HG03342 (cell line): Measurements from ENCODE around the gene MLST8.
A peak's percentile ranks its signal among the peaks of the same experiment; 100 is the strongest.

Source experiments
- ATAC-seq: cut with Tn5 transposase; IDR thresholded peaks from one replicate; pipeline ENCODE4 v1.9.1; 2021; ENCODE audit warnings: mild to moderate bottlenecking, moderate library complexity; ENCODE audit not compliant: unreplicated experiment

MLST8 gene

GRCh38 chr16:2208308-2208707 lies 3.1 kb downstream of the MLST8 start:
- ATAC-seq = no peak

- ATAC-seq = no peak
Measured at GRCh38 chr16:2208772-2209171, 3.5 kb downstream of the MLST8 start.

- ATAC-seq = no peak
Measured at GRCh38 chr16:2209258-2210008, 4.2 kb downstream of the MLST8 start.

GRCh38 chr16:2210009-2210332 lies 4.7 kb downstream of the MLST8 start:
- ATAC-seq = no peak

- ATAC-seq = no peak
Measured at GRCh38 chr16:2210386-2211365, 5.4 kb downstream of the MLST8 start, which contains the start of gene BRICD5. Gene BRICD5 (minus strand): TSS chr16:2210863. CDS start chr16:2210833, 30 bp downstream.

- no peak for ATAC-seq
Measured at GRCh38 chr16:2211923-2212347, 6.7 kb downstream of the MLST8 start.

GRCh38 chr16:2212362-2213324 lies 7.4 kb downstream of the MLST8 start:
- ATAC-seq = no peak

- peak; percentile 3 for ATAC-seq
Measured at GRCh38 chr16:2213817-2214718, 8.8 kb downstream of the MLST8 start.

GRCh38 chr16:2214719-2214968 lies 9.4 kb downstream of the MLST8 start, which contains the start of gene PGP:
Gene PGP (minus strand): TSS chr16:2214840. CDS start chr16:2214777, 63 bp downstream.
- ATAC-seq = peak; percentile 84

- no peak for ATAC-seq
Measured at GRCh38 chr16:2216330-2216729, 11.1 kb downstream of the MLST8 start.

- ATAC-seq = peak; percentile 92
Measured at GRCh38 chr16:2223221-2223941, 18.1 kb downstream of the MLST8 start, which contains the start of gene E4F1. Gene E4F1 (plus strand): TSS chr16:2223591. CDS start chr16:2223614, 23 bp downstream.

GRCh38 chr16:2223942-2224486 lies 18.8 kb downstream of the MLST8 start:
- peak; percentile 25 for ATAC-seq

- no peak for ATAC-seq
Measured at GRCh38 chr16:2226245-2226793, 21.1 kb downstream of the MLST8 start.

GRCh38 chr16:2226918-2227317 lies 21.7 kb downstream of the MLST8 start:
- no peak for ATAC-seq

- ATAC-seq = no peak
Measured at GRCh38 chr16:2228161-2228824, 23.0 kb downstream of the MLST8 start.

GRCh38 chr16:2229091-2229490 lies 23.8 kb downstream of the MLST8 start:
- ATAC-seq = no peak

GRCh38 chr16:2229632-2230250 lies 24.5 kb downstream of the MLST8 start:
- ATAC-seq = no peak
